Stimulated activated CD4-positive, alpha-beta T cell treated with anti-CD3 and anti-CD28 coated beads, Interleukin-4, amount 100 ng/mL, for 48 hours (primary cell): ENCODE results near the gene GDF9.

Source experiments
- DNase-seq, 2 donors: peaks; one replicate each; pipeline ENCODE4 v3.0.0-alpha.2; 2020; ENCODE audit warnings: low read depth in 2 of 2

Gene GDF9, protein sequence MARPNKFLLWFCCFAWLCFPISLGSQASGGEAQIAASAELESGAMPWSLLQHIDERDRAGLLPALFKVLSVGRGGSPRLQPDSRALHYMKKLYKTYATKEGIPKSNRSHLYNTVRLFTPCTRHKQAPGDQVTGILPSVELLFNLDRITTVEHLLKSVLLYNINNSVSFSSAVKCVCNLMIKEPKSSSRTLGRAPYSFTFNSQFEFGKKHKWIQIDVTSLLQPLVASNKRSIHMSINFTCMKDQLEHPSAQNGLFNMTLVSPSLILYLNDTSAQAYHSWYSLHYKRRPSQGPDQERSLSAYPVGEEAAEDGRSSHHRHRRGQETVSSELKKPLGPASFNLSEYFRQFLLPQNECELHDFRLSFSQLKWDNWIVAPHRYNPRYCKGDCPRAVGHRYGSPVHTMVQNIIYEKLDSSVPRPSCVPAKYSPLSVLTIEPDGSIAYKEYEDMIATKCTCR

DNA sequence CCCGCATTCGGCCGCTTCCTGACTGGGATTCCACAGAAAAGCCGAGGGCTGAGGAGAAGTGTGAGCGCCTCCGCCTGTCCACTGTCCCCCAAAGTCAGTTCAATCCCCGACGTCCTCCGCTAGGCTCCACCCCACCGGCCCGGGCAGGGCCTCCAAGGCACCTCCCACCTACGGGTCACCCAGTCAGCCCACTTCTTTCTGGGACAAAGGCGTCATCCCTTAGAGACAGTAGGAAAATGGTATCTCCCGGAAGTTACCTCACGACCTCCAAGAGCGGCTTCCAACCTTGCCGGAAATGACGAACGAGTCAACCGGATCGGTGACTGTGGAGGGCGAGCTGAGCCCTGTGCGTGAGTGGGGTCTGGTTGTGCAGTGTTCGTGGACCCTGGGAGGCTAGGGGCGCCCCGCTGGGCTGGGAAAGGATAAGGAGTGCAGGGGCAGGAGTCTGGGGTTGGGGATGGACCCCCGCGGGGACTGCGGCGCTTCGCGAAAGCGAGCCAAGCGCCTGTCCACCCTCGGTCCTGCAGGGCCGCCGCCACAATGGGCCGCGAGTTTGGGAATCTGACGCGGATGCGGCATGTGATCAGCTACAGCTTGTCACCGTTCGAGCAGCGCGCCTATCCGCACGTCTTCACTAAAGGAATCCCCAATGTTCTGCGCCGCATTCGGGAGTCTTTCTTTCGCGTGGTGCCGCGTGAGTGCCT, at the start of gene GDF9, which contains the start of gene UQCRQ:
Gene GDF9, minus strand, starts transcription at position 128 of the 704 bp plus-strand sequence. CDS start 1,936 bp downstream, outside the sequence.
Gene UQCRQ, plus strand, starts transcription at position 301 of the 704 bp plus-strand sequence. Its CDS starts 240 bp downstream, at position 541.
- peak; percentile 70 to 90 for DNase-seq

DNA sequence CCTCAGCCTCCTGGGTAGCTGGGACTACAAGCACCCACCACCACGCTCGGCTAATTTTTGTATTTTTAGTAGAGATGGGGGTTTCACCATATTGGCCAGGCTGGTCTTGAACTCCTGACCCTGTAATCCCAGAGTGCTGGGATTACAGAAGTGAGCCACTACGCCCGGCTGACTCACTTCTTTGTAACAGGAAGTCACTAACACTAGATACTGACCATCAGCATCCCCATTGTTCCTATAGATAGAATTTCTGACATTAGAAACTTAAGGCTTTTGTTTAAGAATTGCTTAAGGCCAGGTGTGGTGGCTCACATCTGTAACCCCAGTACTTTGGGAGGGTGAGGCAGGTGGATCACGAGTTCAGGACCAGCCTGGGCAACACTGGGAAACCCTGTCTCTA, 49.4 kb upstream of the GDF9 start:
- DNase-seq: no peak

DNA sequence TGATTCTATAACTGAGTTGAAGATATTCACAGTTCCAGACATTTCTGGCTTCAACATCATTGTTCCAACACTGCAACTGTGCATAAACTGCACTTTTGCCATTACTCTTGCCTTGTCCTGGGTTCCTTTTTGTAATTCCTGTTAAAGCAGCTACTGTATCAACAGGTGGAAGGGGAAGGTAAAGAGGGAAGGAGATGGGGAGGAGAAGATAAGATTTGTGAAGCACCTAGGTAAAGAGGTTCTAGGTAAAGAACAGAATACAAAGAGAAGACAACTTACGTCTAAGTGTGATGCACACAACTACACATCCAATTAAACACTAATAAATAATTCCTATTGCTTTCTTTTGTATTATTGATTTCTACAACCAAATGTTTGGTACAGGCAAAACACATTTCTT, 43.4 kb upstream of the GDF9 start:
- no peak for DNase-seq

DNA sequence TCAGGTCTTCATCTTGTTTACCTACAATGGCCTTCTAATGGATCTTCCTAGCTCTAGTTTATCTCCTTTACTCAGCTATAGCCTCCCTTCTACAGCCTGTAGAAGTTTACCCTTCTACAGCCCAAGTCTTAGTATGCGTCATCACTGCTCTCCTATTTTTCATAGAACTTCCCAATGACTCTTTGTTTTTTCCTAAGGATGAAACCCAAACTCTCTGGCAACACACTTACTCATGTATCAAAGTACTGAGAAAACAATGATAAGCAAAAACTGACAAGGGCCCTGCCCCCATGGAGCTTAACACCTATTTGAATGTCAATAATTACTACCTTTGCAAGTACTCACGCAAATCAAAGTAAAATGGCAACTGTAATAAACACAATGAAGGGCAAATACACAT, 40.9 kb upstream of the GDF9 start:
- DNase-seq: no peak

DNA sequence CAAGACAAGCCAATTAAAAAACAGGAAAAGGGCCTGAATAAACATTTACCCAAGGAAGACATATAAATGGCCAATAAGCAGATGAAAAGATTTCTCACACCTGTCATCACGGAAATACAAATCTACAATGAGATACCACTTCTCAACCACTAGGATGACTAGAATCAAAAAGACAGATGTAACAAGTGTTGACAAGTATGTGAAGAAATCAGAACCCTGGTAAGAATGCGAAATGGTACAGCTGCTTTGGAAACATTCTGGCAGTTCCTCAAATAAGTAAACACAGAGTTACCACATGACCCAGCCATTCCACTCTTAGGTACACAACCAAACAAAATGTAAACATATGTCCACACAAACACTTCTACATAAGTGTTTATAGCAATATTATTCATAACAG, 39.7 kb upstream of the GDF9 start:
- DNase-seq: no peak

DNA sequence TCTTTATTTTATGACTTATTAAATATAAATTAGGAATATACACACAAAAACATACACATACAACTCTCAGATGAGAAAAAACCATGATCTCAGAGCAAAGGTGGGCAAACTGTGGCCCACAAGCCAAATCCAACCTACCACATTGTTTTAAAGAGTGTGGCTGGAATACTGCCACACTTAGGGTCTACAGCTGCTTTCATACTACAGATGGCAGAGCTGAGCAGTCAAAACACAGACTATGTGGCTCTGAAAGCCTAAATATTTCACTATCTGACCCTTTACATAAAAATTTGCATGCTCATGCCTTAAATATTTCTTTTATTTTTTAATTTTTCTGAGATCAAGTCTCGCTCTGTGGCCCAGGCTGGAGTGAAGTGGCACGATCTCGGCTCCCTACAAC, 35.5 kb upstream of the GDF9 start:
- DNase-seq: no peak

DNA sequence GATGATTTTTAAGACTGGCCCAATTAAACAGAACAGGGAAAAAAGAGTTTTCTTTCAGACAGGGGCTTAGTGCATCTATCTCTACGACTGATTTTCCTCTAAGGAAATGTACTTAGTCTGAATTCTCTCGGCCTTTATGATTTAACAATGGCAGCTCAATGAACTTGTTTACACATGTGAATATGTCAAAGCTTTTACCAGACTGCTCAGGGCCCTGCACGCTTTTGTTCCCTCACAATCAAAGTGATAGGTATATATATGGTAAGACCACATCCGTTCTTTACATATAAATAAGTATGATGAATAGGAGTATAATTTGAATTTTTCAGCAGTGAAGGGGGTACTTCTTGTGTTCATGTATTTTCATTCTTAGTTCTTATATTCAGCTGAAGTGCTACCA, 34.8 kb upstream of the GDF9 start:
- no peak for DNase-seq

DNA sequence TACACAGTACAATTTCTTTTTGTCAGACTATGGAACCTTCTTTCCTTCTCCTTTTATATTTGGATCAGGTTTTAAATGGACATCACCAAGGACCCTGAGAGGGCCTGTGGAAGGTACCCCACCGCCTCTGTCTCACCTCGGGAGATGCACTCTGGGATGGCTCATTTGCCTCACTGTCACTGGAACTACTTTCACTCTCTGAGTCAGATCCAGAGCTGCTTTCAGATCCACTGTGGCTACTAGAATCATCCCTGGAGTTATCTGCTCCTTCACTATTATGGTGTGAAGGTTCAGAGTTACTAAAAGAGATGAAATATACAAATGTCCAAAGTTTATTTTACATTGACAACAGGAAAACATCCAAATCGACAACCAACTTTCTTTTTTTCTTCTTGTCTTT, 31.8 kb upstream of the GDF9 start:
- no peak for DNase-seq

DNA sequence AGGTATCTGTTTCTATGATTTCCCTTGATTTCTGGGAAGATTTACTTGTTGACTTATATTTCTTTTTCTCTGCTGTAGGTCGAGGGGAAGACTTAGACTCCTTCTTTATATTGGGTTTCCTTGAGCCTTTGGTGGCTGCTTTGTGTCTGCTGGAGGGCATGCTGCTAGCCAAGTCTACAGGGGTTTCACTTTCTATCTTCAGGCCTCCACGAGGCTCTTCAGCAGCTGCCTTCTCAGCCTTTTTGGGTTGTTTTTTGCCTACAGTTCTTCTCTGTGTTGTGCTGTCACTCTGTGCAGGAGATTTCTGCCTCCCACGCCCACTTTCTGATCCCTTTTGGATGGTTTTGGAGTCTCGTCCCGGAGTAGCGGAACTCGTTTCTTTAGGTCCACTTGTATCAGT, 30.4 kb upstream of the GDF9 start:
- no peak for DNase-seq

DNA sequence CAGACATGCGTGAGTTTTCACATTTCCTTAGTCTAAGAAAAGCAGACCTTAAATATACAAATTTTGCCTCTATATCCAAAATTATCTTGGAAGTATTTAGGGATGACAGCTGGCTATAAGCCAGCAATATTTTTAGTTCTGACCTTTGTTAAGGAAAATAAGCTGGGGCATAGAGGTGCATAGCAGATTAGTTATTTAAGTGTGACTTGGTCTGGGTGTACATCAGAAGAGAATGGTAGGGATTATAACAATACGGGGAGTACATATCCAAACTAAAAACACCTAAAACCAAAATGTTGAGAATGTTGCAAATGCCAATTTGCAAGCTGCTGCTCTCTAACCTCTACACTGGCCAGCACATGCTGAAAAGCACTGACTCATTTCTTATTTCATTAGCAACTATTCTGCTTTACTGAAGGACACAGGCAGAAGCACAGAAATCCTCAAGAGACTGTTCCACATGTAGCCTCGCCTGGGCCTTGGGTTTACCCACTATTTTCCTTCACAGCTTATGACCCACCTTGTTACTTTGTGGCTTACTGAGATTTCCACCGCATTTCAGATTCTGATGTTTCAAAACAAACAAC, 29.5 kb upstream of the GDF9 start:
- DNase-seq: no peak

DNA sequence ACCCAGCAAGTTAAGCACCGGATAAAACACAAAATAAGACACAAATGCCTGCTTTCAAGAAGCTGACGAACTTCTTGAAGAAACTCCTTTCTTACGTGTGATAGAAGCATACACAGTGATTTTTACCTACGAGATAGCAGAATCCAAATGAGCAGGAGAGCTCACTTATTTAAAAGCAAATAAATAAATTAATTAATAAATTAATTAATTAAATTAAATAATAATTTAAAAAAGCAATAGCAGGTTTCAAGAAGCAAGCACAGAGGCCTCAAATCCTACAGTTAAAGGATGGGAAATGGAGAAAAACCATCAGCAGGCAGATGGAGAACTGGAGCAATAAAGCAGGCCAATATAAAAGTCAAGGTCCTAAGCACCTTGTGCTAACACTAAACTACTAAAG, 24.5 kb upstream of the GDF9 start:
- no peak for DNase-seq

DNA sequence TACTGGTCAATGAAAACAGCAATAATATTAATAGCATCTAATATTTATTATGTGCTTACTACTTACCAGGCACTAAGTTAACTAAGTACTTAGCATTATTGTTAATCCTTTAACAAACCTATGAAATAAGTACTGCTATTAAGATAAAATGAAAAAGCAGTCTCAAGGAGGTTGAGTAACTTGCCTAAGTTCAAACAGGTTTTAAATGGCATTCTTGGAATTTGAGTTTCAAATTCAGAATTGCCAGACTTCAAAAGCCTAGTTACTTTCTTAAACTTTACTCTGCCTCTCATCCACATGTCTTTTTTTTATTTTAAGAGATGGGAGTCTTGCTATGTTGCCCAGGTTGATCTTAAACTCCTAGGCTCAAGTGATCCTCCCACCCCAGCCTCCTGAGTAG, 23.2 kb upstream of the GDF9 start:
- no peak for DNase-seq

DNA sequence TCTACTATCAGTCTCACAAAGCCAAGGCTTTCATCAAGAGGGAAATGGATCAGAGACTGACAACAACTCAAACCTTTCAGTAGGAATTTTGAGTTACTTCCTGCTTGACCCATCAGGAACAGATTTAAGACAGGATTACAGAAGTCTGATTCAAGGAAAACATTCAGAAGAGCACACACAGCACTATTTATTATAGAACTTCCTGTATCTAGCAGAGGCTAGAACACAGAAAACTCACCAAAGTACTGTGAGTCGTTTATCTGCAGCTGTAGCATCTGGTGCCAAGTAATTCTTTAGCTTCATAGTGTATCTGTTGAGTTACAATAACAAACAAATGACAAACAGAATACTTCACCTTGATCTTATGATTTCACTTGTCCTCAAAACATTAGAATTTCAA, 21.0 kb upstream of the GDF9 start:
- no peak for DNase-seq

DNA sequence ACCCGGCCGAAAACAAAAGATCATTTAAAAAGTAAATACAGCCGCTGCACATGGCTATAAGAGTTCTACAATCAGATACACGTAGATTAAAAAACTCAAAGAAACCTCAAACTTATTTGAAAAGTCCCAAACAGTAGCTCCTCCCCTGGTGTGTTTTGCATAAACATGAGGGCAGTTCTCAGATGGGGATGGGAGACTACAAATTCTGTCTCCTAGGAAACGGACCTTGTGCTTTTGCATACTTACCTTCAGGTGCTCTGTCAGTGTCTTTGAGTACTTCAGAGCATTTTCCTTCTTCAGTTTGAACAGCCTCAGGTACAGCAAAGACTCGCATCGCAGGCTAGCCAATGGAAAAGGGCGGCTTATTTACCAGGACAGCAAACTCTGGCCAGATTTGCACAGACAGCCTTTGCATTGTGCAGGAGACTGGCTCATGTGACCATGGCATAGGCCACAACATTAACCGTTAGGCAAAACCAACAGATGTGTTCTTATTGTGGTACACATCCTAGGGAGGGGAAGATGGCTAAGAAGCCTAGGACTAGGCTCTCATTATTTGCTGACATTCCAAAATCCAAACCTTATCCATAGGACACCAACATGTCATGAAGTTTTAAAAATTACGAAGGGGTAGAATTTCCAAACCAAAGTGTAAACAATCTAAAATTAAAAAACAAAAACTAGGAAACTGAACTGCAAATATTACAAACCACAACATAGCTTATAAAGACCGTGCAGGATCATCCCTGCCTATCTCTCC, 20.0 kb upstream of the GDF9 start:
- DNase-seq: no peak

DNA sequence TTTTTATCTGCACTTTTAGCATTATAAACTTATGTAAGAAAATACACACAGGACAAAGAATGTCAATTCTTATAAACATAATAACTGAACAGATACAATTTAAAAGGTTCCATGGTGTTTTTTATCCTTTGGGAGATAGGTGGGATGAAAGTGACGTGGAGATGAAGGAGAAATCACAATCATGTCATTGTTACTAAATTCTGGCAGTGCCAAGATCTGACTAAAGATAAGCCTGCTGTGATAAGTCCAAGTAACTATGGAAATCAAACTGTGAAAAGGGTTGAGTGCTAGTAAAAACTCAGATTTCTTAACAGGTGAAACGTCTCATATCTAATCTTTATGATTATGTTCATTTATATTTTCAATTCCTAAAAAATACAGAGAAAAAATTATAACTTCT, 18.3 kb upstream of the GDF9 start:
- no peak for DNase-seq

DNA sequence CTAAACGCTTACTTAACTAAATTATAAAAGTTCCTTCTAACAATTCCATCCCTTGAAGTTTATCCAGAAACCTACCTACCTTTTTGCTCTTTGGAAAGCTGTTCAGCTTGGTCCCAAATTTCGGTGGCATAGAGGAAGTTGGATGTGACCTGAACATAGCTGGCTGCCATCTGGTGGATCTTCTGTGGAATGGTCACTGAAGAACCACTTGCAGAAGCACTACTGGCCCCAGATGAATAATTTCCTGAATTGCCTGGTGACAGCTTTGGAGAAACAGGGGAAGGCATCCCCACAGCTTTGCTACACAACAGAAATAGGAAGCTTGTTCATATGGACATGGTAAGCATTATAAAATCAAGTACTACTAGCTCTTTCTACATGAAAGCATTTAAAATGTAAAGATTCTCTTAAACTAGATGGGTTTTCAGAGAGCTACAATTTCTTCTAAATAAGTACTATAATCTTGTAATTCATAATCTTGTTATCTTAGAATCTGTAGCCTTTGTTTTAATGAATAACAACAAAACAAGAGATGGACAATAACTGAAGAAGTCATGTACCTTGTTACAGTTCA, 17.1 kb upstream of the GDF9 start:
- no peak for DNase-seq

DNA sequence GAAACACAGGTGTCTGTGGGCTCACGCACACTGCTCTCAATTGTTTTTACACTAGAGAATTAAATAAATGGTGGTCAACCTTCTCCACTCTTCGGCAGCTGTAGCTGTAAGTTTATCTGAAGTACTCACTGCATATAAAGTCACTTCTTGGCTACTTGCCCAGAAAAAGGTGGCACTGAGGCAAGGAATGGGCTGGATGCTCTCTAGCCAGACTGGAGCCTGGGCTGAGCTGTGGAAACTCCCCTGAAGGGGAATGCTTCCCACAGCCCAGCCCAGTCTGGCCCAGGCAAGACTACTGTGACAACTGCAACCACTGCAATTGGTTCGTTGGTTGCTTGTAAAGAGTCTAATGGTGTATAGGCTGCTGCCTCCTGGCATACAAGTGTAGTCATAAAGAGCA, 11.7 kb upstream of the GDF9 start:
- no peak for DNase-seq

DNA sequence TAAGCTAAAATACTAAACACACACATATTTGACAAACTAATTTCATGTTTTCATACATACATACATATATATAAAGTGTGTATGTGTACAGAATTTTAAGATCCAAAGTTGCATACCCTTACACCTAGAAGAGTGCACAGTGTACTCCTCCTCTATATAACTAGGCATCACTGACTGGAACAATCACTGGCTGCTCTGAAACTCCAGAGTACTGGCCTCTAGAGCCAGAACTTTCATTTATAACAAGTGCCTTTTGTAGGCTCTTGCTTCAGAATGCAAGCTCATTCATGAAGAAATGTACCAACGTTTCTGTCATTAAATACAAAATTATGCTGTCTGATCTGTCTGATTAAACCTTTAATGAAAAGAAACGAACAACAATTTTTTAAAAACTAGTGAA, 11.2 kb upstream of the GDF9 start:
- DNase-seq: no peak

DNA sequence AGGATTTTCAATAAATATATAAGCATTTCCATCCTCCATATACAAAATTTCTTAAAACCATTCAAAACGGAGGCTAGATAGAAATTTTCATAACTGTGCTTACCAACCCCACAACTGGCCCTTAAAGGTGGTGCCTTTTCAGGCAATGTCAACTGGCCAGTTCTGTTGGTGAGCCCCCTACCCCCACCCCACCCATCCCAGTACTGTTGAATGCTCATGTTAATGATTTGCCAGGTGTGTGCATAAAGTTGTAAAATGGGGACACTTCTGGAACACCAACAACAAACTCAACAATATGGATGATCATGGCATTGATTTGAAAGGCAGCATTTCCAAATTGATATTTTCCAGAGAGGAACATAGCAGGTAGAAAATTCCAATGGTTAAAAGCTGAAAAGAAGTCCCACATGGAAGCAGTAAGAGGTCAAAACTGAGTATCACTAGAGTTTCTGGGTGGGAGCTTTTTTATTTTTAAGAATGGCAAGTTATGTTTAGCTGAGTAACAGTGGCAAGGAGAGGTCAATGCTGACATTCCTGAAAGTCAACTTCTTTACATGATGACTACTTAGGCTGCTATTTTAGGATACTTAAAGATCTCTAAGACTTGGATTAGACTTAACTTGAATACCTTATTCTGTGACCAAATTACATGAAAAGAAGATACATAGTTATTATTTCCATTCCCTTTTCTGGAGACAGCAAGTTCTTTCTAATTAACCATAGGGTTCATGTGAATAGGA, 9.9 kb upstream of the GDF9 start:
- DNase-seq: no peak

DNA sequence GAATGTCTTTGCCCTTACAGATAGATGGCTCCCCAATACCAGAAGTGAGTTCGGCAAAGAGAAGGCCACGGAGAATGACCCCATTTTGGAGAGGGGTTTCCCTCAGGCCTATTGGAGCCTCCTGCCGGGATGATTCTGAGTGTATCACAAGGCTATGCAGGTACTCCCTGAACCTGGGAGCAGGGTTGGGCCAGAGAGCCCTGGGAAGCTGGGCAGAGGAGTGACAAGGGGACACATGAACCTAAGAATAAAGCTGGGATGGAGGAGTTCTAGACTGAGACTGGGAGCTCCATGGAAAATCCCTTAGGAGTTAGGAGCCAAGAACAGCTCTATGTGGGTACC, 7.6 kb upstream of the GDF9 start:
- DNase-seq: no peak
